ENCODE data around the gene ARHGAP33.

The ARHGAP33 gene

DNA sequence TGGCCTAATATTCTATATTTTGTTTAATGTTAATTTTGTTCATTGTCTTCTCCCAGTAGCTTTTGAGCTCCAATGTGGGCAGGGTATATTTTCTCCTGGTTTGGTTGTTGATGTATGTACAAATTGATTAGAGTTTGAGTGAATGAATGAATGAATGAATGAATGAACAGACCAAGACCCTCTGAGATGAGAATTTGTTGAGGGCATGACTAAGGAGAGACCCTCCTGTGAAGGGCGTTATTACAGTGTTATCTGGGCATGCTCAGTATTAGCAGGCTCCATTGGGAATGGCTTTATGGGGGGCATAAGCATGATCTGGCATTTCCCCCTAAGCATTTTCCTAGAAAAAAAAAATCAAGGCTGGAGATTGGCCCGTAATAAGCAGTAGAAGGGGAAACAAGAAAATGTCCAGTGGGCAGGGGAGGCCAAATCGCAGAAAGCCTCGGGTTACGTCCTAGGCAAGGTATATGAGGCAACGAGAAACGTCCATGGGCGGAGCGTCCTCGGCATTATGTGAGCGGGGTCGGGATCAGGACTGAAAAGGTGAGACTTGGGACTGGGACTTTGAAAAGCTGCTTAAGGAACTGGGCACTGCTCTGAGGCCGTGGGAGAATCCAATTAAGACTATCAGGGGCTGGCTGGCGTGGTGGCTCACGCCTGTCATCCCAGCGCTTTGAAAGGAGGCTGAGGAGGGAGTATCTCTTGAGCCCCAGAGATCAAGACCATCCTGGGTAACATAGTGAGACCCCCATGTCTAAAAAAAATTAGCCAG lies 904 bp upstream of the ARHGAP33 start:
- DNase-seq: no peak
- TF ChIP-seq POLR2A (IDR thresholded peaks at IDR 0.05; ENCODE audit: low read length) (no peak), GATA1 (IDR thresholded peaks at IDR 0.05; ENCODE audit: low read depth, low read length) (no peak)

DNA sequence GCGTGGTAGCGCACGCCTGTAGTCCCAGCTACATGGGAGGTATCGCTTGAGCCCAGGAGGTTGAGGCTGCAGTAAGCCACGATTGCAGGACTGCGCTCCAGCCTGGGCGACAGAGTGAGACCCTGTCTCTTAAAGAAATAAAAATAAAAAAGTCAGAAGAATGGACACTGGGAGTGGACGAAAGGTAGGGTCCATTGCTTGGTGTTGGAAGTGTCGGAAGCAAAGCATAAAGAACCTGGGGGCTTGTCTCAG lies 392 bp upstream of the ARHGAP33 start:
- no peak for TF ChIP-seq GATA1 (IDR thresholded peaks at IDR 0.05; ENCODE audit: low read depth, low read length)
- no peak for TF ChIP-seq POLR2A (IDR thresholded peaks at IDR 0.05; ENCODE audit: low read length)

DNA sequence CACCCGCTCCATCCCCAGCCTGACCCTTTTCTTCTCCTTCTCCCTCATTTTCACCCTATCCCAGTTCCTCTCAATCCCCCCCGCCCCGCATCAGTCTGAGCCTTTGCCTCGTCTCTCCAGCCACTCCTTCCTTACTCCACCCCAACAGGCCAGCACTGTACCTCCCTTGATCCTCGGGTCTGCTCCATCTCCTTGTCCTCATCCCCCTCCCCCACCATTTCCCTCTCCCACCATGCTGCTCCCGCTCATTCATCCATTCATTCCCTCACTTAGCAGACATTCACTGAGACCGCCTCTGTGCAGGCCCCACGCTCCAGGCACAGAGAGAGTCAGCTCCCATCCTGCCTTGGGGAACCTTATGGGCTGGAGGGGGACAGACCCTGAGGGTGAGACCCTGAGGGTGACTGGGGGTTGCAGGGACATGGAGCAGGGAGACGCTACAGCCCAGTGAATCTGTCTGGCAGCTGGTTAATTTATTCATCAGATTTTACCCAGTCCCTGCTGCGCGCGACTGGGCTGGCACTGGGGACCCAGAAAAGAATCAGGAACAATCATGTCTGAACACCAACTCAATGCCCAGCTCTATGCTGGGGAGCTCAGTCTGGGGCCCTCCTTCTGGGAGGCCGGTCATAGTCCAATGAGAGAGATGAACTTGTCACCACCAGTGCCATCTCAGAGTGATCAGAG lies 881 bp downstream of the ARHGAP33 start:
- DNase-seq: no peak
- TF ChIP-seq POLR2A (IDR thresholded peaks at IDR 0.05; ENCODE audit: low read length) (no peak), GATA1 (IDR thresholded peaks at IDR 0.05; ENCODE audit: low read depth, low read length) (no peak)

More for the DNA sequence above, 392 bp upstream of the ARHGAP33 start:
- DNase-seq: no peak

GRCh38 chr19:35777086-35777841 lies 1.9 kb downstream of the ARHGAP33 start:
- TF ChIP-seq GATA1 (IDR thresholded peaks at IDR 0.05; ENCODE audit: low read depth, low read length) (no peak), POLR2A (IDR thresholded peaks at IDR 0.05; ENCODE audit: low read length) (no peak)
- DNase-seq: no peak

GRCh38 chr19:35777961-35778360 lies 2.6 kb downstream of the ARHGAP33 start:
- no peak for DNase-seq
- no peak for TF ChIP-seq GATA1 (IDR thresholded peaks at IDR 0.05; ENCODE audit: low read depth, low read length)

- TF ChIP-seq GATA1 (IDR thresholded peaks at IDR 0.05; ENCODE audit: low read depth, low read length) (no peak), POLR2A (IDR thresholded peaks at IDR 0.05; ENCODE audit: low read length) (no peak)
- DNase-seq: no peak
These were observed 3.7 kb downstream of the ARHGAP33 start for GRCh38 chr19:35779033-35779432.

DNA sequence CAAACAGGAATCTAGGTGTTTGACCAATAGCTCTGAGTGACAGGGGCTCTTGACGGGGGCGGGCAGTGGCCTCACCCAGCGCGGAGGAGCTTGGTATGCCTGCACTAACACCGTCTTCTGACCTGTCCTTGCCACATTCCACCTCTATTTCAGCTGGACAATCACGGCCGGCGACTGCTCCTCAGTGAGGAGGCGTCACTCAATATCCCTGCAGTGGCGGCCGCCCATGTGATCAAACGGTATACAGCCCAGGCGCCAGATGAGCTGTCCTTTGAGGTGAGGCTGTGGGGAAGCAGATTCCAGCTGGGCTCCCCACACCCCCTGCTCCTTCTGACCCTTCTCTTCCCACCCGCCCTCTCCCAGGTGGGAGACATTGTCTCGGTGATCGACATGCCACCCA lies 4.7 kb downstream of the ARHGAP33 start:
- no peak for TF ChIP-seq GATA1 (IDR thresholded peaks at IDR 0.05; ENCODE audit: low read depth, low read length)
- TF ChIP-seq POLR2A (IDR thresholded peaks at IDR 0.05; ENCODE audit: low read length): no peak

DNA sequence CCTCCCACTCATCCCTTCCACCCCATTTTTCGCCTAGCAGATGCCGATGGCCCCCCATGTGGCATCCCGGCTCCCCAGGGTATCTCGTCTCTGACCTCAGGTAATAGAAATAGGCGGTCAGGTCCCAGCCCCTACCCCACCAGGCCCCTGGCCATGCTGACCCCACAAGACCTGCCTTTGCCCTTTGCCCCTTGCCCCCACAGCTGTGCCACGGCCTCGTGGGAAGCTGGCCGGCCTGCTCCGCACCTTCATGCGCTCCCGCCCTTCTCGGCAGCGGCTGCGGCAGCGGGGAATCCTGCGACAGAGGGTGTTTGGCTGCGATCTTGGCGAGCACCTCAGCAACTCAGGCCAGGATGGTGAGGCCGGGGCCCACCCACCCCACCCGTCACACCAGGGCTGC lies 5.4 kb downstream of the ARHGAP33 start:
- no peak for TF ChIP-seq POLR2A (IDR thresholded peaks at IDR 0.05; ENCODE audit: low read length)
- TF ChIP-seq GATA1 (IDR thresholded peaks at IDR 0.05; ENCODE audit: low read depth, low read length): no peak
- DNase-seq: no peak

More for the DNA sequence above, 4.7 kb downstream of the ARHGAP33 start:
- DNase-seq: no peak

GRCh38 chr19:35781650-35782049 lies 6.3 kb downstream of the ARHGAP33 start:
- no peak for TF ChIP-seq POLR2A (IDR thresholded peaks at IDR 0.05; ENCODE audit: low read length)
- TF ChIP-seq GATA1 (IDR thresholded peaks at IDR 0.05; ENCODE audit: low read depth, low read length): no peak

GRCh38 chr19:35782589-35782988 lies 7.2 kb downstream of the ARHGAP33 start:
- DNase-seq: no peak
- TF ChIP-seq GATA1 (IDR thresholded peaks at IDR 0.05; ENCODE audit: low read depth, low read length) (no peak), POLR2A (IDR thresholded peaks at IDR 0.05; ENCODE audit: low read length) (no peak)

More at GRCh38 chr19:35781650-35782049, 6.3 kb downstream of the ARHGAP33 start:
- DNase-seq: no peak

DNA sequence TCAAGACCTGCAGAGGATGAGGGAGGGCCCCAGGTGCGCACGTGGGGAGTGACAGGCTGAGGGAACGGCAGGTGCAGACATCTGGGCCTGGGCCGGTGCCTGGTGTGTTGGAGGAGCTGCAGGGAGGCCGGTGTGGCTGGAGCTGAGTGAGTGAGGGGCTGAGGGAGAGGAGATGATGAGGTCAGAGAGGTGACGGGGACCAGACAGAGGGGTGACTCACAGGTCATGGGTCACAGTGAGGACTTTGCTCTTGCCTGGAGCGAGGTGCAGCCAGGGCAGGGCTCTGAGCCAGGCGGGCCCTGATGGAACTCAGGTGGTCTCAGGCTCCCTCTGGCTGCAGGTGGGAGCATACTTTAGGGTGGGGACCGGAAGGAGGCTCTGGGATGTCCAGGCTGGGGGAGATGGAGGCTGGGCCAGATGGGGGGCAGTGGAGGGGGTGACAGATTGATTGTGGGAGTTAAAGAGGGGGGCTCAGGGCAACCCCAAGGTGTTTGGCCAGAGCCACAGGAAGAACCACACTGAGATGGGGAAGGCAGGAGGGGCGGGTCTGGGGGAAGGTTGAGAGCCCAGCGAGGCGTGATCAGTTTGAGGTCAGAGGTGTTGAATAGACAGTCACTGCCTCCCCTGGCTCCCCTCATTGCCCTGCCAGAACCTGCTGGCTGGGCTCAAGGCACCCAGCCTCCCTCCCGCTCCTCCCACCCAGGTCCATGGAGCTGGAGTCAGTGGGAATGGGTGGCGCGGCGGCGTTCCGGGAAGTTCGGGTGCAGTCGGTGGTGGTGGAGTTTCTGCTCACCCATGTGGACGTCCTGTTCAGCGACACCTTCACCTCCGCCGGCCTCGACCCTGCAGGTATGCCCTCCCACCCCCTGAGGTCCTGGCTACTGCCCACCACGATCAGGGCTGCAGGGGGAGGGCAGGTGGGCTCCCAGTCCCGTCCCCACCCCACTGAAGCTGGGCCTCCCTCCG lies 8.4 kb downstream of the ARHGAP33 start:
- no peak for TF ChIP-seq GATA1 (IDR thresholded peaks at IDR 0.05; ENCODE audit: low read depth, low read length)
- no peak for TF ChIP-seq POLR2A (IDR thresholded peaks at IDR 0.05; ENCODE audit: low read length)
- DNase-seq: no peak

GRCh38 chr19:35784503-35785338 lies 9.4 kb downstream of the ARHGAP33 start:
- DNase-seq: no peak

GRCh38 chr19:35785339-35785627 lies 9.9 kb downstream of the ARHGAP33 start:
- no peak for DNase-seq
- TF ChIP-seq GATA1 (IDR thresholded peaks at IDR 0.05; ENCODE audit: low read depth, low read length) (no peak), POLR2A (IDR thresholded peaks at IDR 0.05; ENCODE audit: low read length) (no peak)

More at GRCh38 chr19:35784503-35785338, 9.4 kb downstream of the ARHGAP33 start:
- TF ChIP-seq POLR2A (IDR thresholded peaks at IDR 0.05; ENCODE audit: low read length) (no peak), GATA1 (IDR thresholded peaks at IDR 0.05; ENCODE audit: low read depth, low read length) (no peak)
